ENCODE measurements around the gene BRPF1.

Gene BRPF1

GRCh38 chr3:9701006-9701405 lies 30.5 kb upstream of the BRPF1 start:
- no peak for DNase-seq (ENCODE audit: low read depth, low spot score)

- DNase-seq (ENCODE audit: low read depth, low spot score): no peak
Measured at GRCh38 chr3:9701711-9702110, 29.8 kb upstream of the BRPF1 start.

DNA sequence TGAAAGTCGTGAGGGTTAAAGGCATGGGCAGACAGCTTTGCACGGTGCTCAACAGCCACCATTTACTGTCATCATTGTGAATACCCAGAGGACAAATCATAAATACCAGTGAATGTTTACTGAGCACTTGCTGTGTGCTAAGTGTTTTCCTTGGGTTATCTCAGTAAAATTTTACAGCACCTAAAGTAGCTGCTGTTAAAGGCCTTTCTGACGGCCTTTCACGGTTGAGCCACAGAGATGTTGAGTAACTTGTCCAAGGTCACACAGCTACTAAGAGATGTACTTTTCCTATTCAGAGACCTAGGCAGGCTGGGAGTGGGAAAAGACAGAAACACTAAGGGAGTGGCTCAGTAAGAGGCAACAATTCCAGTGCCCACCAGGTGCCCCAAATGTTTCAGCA lies 28.3 kb upstream of the BRPF1 start:
- DNase-seq (ENCODE audit: low read depth, low spot score): no peak

GRCh38 chr3:9703736-9704346 lies 27.7 kb upstream of the BRPF1 start, which contains the start of gene CPNE9:
CPNE9 (plus strand) TSS chr3:9703833; CDS start chr3:9703997, 164 bp downstream.
- no peak for DNase-seq (ENCODE audit: low read depth, low spot score)

- DNase-seq (ENCODE audit: low read depth, low spot score): no peak
Measured at GRCh38 chr3:9704347-9705322, 26.9 kb upstream of the BRPF1 start.

DNA sequence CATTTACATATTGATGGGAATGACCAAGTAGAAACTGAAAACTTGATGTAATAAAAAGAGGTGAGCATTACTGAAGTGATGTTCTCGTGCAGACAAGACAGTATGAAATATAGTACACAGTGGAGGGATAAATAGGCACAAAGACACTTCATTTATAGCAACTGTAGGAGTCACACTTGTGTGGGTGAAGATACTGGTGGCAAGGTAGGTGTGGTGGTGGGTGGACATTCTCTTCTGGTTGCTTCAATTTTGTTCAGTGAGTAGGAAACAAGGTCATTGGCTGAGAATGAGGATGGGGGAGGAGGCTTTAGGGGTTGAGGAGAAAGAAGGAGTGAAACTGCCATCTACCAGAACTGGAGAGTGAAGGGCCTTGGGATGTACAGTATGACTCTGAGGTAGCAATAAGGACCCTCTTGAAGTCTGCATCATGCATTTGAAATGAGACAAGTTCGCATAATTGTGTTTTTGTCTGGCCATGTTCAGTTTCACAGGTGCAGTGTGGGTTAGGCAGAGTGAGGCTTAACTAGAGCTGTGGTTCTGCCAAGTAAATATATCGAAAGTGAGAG lies 21.3 kb upstream of the BRPF1 start:
- no peak for DNase-seq (ENCODE audit: low read depth, low spot score)

- DNase-seq (ENCODE audit: low read depth, low spot score): no peak
Measured at GRCh38 chr3:9712415-9712814, 19.1 kb upstream of the BRPF1 start.

GRCh38 chr3:9713142-9713541 lies 18.4 kb upstream of the BRPF1 start:
- no peak for DNase-seq (ENCODE audit: low read depth, low spot score)

- no peak for DNase-seq (ENCODE audit: low read depth, low spot score)
Measured at GRCh38 chr3:9715136-9715535, 16.4 kb upstream of the BRPF1 start.

- DNase-seq (ENCODE audit: low read depth, low spot score): no peak
Measured at GRCh38 chr3:9715764-9716437, 15.6 kb upstream of the BRPF1 start.

GRCh38 chr3:9716801-9717555 lies 14.6 kb upstream of the BRPF1 start:
- DNase-seq (ENCODE audit: low read depth, low spot score): no peak

GRCh38 chr3:9717563-9717962 lies 14.0 kb upstream of the BRPF1 start:
- no peak for DNase-seq (ENCODE audit: low read depth, low spot score)

- DNase-seq (ENCODE audit: low read depth, low spot score): no peak
Measured at GRCh38 chr3:9718118-9718517, 13.4 kb upstream of the BRPF1 start.

GRCh38 chr3:9721015-9721699 lies 10.4 kb upstream of the BRPF1 start:
- DNase-seq (ENCODE audit: low read depth, low spot score): no peak

DNA sequence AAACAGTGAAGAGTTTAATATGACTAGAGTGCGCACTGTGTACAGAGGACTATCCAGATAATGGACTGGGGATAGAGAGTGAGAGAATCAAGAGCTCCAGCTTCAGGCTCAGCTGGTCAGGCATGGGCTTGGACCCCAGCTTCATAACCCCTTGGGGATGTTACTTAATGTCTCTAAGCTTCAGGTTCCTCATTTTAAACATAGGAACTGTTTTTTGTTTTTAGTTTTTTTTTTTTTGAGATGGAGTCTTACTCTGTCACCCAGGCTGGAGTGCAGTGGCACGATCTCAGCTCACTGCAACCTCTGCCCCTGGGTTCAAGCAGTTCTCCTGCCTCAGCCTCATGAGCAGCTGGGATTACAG lies 9.9 kb upstream of the BRPF1 start:
- no peak for DNase-seq (ENCODE audit: low read depth, low spot score)

DNA sequence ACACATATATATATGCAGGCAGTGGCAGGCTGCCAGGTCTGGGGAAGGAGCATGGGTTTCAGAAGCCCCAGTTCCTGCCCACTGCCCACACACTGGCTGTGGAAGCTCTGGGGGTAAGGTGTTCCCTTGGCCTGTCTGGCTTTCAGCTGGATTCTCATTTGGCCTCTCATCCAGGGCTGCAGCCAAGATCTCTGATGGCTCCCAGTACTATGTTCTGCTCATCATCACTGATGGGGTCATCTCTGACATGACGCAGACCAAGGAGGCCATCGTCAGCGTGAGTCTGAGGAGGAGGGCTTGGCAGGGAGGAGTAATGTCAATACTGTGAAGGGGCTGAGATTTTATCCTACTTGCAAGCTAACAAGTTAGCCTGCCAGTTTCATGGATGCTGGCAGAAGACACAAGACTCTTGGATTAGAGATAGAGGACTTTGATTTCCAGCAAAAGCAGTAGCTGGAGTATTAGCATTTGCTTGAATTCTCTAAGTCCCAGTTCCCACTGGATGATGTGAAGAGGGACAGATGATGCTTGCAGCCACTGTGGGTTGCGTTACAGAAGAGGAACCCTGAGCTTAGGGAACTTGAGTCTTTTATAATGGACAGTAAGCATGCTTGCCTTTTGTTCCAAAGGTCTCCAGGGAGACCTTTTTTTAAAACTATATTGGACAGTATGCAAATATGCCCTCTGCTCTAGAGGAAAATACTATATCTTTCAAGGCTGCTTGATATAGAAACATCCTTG lies 5.6 kb upstream of the BRPF1 start:
- no peak for DNase-seq (ENCODE audit: low read depth, low spot score)

DNA sequence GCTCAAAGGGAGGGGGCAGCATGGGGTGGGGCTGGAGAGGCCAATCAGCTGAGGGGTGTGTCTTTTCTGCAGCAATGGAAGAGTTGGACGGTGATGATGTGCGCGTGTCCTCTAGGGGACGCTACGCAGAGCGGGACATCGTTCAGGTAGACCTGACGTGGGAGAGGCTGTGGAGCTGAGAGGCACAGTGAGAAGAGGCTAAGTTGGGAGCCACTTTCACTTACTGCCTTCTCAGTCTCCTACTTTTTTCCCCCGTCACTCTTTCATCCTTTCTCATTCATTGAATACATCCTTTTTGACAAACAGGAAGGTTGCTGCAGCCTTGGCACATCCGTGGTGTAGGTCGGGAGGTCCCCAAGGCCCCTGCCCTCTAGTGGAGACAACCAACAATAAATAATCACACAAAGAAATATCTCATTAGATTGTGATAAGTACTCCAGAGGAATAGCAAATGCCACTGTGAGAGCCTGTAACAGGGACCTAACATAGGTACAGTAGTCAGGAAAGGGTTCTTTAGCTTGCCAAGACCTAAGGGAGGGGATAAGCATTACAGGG lies 4.4 kb upstream of the BRPF1 start:
- no peak for DNase-seq (ENCODE audit: low read depth, low spot score)

DNA sequence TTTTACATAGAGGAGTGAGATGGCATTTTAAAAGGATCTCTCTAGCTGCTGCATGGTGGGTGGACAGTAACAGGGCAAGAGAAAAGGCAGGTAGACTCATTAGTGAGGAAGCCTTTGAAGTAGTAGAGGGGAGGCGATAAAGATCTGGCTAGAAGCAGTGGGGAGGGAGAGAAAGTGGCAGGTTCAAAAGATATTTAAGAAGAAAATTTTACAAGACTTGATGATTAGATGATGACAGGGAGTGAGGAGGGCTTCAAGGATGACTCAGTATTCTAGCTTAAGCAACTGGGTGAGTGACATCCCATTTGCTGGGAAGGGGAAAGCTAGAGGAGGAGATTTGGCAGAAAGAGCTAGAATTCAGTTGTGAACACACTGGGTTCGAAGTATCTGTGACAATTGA lies 3.8 kb upstream of the BRPF1 start:
- no peak for DNase-seq (ENCODE audit: low read depth, low spot score)

DNA sequence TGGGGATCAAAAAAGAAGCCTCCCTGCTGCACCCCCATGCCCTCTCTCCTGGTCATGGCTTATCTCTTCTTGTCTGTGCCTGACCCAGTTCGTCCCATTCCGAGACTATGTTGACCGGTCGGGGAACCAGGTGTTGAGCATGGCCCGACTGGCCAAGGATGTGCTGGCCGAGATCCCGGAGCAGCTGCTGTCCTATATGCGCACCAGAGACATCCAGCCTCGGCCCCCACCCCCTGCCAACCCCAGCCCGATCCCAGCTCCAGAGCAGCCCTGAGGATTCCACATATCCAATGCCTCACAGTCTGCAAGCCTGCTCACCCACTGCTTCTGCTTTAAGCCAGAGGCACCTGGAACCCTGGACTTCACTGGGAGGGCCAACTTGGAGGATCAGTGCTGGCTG lies 2.1 kb upstream of the BRPF1 start:
- no peak for DNase-seq (ENCODE audit: low read depth, low spot score)

DNA sequence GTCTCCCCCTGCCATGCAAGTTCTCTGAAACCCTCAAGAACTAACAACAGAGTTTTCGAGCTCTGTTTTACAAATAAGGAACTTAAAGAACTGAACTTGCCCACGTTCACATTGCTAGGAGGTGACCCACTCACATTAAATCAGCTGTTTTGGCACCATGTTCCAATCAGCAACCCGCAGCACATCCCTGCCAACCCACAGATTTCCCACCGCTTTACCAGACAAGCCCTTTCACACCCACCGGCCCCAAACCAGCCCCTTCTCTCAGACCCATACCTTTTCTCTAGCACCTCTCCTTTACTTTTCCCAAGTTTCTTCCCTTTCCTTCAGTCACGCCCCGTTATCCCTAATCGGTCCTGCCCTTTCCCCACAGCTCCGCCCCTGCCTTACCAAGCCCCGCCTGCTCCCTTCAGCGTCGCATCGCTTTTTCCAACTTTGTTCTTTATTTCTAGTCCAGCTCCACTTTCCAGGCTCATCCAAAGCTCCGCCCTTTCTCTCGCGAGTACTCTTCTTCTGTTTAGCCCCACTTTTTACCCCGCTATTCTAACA lies 804 bp upstream of the BRPF1 start:
- no peak for DNase-seq (ENCODE audit: low read depth, low spot score)

Measured in activated naive CD8-positive, alpha-beta T cell treated with anti-CD3 and anti-CD28 coated beads, Interleukin-2, amount 50 U/mL, for 16 hours (primary cell).